Measurements from ENCODE around the gene PLEKHA1.

PLEKHA1 gene

DNA sequence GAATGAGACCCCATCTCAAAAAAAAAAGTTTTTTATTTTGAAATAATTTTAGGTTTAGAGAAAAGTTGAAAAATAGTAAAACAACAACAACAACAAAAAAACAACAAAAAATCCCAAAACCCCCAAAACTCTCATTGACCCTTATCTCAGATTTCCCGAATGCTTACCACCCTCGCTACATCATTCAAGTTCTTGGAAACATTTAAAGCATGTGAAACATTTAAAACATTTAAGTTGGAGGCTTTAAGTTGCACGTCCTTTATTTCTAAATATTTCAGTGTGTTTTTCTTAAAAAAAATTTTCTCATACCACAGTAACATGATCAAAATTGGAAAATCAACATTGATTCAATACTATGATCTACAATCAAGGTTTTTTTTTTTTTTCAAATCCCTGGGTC, 79.6 kb downstream of the PLEKHA1 start:
- no peak overlapping the region for H3K4me3 ChIP-seq (replicated peaks; ENCODE audit: low read depth, low read length)
- DNase-seq (ENCODE audit: extremely low read depth, low read depth) = no peak
- TF ChIP-seq, protein P1, sequence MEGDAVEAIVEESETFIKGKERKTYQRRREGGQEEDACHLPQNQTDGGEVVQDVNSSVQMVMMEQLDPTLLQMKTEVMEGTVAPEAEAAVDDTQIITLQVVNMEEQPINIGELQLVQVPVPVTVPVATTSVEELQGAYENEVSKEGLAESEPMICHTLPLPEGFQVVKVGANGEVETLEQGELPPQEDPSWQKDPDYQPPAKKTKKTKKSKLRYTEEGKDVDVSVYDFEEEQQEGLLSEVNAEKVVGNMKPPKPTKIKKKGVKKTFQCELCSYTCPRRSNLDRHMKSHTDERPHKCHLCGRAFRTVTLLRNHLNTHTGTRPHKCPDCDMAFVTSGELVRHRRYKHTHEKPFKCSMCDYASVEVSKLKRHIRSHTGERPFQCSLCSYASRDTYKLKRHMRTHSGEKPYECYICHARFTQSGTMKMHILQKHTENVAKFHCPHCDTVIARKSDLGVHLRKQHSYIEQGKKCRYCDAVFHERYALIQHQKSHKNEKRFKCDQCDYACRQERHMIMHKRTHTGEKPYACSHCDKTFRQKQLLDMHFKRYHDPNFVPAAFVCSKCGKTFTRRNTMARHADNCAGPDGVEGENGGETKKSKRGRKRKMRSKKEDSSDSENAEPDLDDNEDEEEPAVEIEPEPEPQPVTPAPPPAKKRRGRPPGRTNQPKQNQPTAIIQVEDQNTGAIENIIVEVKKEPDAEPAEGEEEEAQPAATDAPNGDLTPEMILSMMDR (IDR thresholded peaks at IDR 0.05; ENCODE audit: low read depth, low read length, missing control alignments) = no peak

DNA sequence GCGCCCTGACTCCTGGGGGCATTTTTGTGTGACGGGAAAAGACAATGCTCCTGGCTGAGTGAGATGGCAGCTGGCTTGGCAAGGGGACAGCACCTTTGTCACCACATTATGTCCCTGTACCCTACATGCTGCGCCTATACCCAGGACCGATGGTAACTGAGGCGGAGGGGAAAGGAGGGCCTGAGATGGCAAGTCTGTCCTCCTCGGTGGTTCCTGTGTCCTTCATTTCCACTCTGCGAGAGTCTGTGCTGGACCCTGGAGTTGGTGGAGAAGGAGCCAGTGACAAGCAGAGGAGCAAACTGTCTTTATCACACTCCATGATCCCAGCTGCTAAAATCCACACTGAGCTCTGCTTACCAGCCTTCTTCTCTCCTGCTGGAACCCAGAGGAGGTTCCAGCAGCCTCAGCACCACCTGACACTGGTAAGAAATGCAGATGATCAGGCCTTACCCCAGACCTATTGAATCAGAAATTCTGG, 80.1 kb downstream of the PLEKHA1 start, which contains the start of gene ARMS2:
ARMS2 (plus strand) TSS at position 51 of the 478 bp plus-strand sequence; CDS start at position 126, 75 bp downstream.
- H3K4me3 ChIP-seq (replicated peaks; ENCODE audit: low read depth, low read length) = no peak within 1 kb of the TSS
- DNase-seq (ENCODE audit: extremely low read depth, low read depth) = no peak
- TF ChIP-seq, protein P1 (IDR thresholded peaks at IDR 0.05; ENCODE audit: low read depth, low read length, missing control alignments) = no peak

- no peak overlapping the region for H3K4me3 ChIP-seq (replicated peaks; ENCODE audit: low read depth, low read length)
- TF ChIP-seq, protein P1 (IDR thresholded peaks at IDR 0.05; ENCODE audit: low read depth, low read length, missing control alignments) = no peak
- DNase-seq (ENCODE audit: extremely low read depth, low read depth) = no peak
Observed at GRCh38 chr10:122455376-122456079, 81.0 kb downstream of the PLEKHA1 start.

- TF ChIP-seq, protein P1 (IDR thresholded peaks at IDR 0.05; ENCODE audit: low read depth, low read length, missing control alignments) = no peak
- H3K4me3 ChIP-seq (replicated peaks; ENCODE audit: low read depth, low read length) = no peak overlapping the region
- DNase-seq (ENCODE audit: extremely low read depth, low read depth) = no peak
Observed at GRCh38 chr10:122457934-122458333, 83.4 kb downstream of the PLEKHA1 start.

DNA sequence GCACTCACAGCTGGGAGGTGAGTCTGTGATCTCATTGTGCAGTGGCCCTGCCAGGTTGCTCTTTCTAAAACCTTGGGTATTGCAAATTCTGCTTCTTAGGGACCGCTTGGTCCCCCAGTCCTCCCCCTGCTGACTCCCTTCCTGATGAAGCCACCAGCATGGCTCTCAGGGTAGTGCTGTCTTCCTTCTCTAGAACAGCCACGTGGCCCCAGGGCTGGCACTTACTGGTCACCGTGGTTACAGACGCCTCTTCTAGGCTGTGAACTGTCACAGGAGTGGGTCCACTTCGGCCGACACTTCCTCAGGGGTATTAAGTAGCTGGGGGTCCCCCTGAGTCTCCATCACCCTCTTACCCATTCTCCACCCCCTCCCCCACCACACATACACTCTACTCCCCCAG, 84.2 kb downstream of the PLEKHA1 start:
- TF ChIP-seq, protein P1 (IDR thresholded peaks at IDR 0.05; ENCODE audit: low read depth, low read length, missing control alignments) = no peak
- H3K4me3 ChIP-seq (replicated peaks; ENCODE audit: low read depth, low read length) = no peak overlapping the region
- DNase-seq (ENCODE audit: extremely low read depth, low read depth) = no peak

GRCh38 chr10:122459561-122460273, 85.2 kb downstream of the PLEKHA1 start:
- no peak for DNase-seq (ENCODE audit: extremely low read depth, low read depth)
- TF ChIP-seq, protein P1 (IDR thresholded peaks at IDR 0.05; ENCODE audit: low read depth, low read length, missing control alignments) = no peak
- no peak overlapping the region for H3K4me3 ChIP-seq (replicated peaks; ENCODE audit: low read depth, low read length)
